Erythroblast (primary cell): ENCODE data around the gene SLC52A3.

ENCODE experiments used
- GATA1 ChIP-seq: IDR thresholded peaks from 2 replicates; pipeline ENCODE4 v1.6.1; 2011; ENCODE audit warnings: low read depth, mild to moderate bottlenecking, control low read depth, low read length, moderate library complexity
- POLR2A ChIP-seq: IDR thresholded peaks from 2 replicates; pipeline ENCODE4 v1.6.1; 2011; ENCODE audit warnings: mild to moderate bottlenecking, low read length

DNA sequence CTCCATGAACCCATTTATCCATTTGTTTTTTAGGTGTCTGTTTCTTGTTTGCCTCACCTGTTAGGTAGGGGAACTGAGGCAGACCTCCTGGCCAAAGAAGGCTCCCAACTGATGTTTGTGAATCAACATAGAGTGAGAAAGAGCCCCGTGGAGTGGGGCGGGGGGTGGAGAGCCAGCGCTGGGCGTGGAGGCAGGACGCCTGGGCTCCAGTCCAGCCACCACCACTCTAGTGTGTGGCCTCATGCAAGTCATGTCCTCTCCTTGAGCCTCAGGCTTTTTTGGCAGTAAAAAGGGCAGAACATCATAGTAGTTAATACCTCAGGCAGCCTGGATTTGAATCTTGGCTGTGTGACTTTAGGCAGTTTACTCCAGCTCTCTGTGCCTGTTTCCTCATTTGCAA, 50.5 kb downstream of the SLC52A3 start:
- TF ChIP-seq POLR2A (no peak), GATA1 (no peak)
